ENCODE measurements around the gene NF2.
"Not testable (repeated sequence)": the region's sequence is repeated elsewhere in the genome, so short reads cannot be mapped to it uniquely, and the experiment has no call there.

The NF2 gene

DNA sequence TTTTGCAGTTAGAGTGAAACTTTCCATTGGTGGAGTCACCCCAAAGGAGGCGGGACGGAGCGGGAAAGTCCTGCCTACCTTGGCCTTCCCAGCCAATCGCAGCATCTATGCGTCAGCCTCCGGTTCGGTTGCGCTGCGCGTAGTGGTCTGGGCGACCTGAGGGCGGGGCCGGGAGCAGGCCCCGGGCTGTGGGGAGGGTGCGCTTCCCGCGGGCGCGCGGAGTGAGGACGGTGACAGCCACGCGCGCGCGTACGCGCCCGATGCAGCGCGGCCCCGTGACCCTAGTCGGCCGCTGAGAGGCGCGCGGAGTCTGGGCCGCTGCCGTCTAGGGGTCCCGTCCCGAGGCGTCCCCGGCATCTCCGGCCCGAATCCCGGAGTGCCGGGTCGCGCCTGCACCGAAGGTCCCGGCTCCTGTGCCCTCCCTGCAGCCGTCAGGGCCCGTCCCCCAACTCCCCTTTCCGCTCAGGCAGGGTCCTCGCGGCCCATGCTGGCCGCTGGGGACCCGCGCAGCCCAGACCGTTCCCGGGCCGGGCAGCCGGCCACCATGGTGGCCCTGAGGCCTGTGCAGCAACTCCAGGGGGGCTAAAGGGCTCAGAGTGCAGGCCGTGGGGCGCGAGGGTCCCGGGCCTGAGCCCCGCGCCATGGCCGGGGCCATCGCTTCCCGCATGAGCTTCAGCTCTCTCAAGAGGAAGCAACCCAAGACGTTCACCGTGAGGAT lies at the start of gene NF2:
TSS of gene NF2 (plus strand) at position 276 of the 718 bp plus-strand sequence. CDS start at position 642, 366 bp downstream.
- peak; percentile 98 to 100 (median 100) for DNase-seq
- intact Hi-C loops (cut with DNase I), result no loop called here

DNA sequence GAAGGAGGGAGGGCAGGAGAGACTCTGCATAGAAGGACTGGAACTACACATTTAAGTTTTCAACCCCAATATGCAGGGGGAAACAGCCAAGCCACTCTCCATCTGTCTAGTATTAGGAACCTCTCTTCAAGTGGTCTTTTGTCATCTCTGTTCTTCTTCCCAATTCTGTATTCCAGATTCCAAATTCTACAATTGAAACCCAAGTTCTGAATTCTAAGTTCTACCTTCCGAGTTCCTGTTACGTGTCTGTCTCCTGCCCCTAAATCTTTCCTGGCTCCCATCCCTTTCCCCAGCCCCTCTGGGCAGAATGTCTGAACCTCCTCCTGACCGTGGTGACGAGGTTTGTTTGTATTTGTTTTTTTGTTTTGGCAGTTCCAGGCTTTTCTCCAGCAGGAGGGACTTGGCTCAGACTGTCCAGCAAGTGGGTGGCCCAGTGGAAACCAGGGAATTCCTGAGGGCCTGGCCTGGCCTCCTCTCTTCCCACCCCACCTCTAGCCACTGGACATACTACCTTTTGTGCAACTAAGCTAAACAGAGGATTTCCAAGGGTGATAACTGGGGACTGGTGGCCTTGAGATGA lies 48.3 kb upstream of the NF2 start:
- peak in 3 of 10 donors; percentile 8 to 23 (median 14) for DNase-seq
- intact Hi-C loops (cut with DNase I), result no loop called here

DNA sequence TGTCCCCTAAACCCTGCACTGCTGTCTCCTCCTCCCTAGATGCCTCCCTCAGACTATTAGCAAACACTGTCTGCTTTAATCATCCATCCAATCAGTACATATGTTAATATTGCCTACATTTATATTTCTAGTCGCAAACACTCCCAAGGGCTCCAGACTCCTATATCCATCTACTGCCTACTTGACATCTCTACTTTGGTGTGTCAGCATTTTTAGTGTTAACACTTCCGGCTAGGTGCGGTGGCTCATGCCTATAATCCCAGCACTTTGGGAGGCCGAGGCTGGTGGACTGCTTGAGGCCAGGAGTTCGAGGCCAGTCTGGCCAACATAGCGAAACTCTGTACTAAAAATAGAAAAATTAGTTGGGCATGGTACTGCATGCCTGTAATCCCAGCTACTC lies 44.4 kb upstream of the NF2 start:
- intact Hi-C loops (cut with DNase I), result no loop called here
- peak in 1 of 10 donors; percentile 27 for DNase-seq

DNA sequence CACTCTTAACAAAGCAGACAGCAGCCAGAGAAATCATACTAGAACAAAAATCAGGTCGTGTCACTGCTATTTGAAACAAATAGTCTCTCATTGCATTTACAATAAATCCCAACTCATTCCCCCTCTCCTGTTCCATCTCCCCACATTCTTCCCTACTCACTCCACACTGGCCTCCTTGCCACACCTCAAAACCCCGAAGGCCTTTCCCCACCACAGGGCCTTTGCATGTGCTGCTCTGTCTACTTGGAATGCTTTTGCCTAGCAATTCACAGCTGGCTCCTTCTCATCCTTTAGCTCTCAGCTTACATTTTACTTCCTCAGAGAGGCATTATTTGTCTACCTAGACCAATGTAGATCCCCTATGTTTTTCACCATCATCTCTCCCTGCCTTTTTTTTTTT lies 43.6 kb upstream of the NF2 start:
- intact Hi-C loops (cut with DNase I), result no loop called here
- peak in 1 of 10 donors; percentile 30 for DNase-seq

DNA sequence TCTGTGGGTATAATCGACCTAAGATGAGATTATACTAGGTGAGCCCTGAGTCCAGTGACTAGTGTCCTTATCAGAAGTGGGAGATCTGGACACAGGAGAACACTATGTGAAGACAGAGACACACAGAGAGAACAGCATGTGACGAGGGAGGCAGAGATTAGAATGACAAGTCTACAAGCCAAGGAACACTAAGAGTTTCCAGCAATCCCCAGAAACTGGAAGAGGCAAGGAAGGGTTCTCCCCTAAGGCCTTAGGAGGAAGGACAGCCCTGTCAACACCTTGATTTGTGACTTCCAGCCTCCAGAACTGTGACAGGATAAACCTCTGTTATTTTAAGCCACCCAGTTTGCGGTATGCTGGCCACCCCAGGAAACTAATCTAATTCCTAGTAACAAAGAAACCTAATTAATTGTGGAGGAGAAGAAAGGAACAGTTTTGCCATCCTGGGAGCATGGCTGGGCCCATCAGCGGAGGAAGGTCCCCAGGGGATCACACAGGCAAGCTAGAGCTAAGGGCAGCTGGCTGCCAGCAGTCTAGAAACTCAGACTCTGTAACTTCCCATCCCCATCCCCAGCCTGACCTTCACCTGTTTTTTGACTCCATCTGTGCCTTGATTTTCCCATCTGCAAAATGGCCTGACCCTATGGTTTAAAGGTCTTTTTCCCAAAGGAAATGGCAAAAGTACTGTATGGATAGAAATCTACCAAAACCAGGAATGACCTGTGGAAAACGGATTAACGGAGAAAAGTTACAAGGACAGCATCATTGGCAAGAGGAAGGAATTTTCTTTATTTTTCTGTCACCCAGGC lies 39.6 kb upstream of the NF2 start:
- peak in 2 of 10 donors; percentile 5 to 52 for DNase-seq
- intact Hi-C loops (cut with DNase I), result no loop called here

DNA sequence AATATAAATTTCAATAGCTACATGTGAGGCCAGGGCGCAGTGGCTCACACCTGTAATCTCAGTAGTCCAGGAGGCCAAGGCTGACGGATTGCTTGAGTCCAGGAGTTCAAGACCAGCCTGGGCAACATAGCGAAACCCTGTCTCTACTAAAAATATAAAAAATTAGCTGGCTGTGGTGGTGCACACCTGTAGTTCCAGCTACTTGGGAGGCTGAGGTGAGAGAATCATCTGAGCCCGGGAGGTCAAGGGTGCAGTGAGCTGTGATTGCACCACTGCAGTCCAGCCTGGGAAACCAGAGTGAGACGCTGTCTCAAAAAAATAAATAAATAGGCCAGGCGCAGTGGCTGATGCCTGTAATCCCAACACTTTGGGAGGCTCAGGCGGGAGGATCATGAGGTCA lies 36.9 kb upstream of the NF2 start:
- peak in 1 of 10 donors; percentile 60 for DNase-seq
- intact Hi-C loops (cut with DNase I), result not testable (repeated sequence)

DNA sequence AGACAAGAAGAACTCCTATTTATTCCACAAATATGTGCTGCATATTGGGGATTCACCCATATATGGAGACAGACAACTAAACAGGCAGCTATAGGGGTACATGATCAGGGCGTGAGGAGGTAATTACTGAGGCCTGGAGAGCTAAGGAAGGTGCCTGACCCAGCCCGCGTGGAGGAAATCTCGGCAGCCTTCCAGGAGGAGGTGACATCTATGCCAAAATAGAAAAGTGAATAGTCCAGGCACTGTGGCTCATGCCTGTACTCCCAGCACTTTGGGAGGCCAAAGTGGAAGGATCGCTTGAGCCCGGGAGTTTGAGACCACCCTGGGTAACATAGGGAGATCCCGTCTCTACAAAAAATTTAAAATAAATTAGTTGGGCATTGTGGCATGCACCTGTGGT lies 36.1 kb upstream of the NF2 start:
- DNase-seq, result peak in 1 of 10 donors; percentile 27
- intact Hi-C loops (cut with DNase I), result no loop called here

DNA sequence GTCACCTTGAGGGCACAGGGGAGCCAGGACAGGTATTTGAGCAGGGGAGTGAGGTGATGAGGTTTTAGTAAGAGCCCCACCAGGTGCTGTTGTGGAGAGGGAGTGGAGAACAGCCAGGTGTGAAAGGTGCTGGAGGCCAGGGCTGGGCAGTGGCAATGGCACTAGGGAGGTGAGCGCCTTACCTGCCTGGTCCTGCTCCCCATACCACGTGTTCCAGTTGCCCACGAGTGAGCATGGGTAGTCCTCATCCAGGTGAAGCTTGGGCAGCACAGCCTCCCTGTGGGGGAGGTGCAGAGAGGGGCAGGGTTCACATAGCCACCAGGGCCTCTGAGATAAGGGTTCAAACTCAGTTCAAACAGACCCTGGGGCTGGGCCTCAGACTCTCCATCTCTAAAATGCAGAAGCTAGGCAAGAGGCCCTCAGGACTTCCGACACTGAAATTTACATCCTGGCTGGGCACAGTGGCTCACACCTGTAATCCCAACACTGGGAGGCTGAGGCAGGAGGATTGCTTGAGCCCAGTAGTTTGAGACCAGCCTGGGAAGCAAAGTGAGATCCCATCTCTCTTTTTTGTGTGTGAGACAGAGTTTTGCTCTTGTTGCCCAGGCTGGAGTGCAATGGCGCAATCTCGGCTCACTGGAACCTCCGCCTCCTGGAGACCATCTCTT lies 34.3 kb upstream of the NF2 start:
- intact Hi-C loops (cut with DNase I), result no loop called here
- peak in 1 of 10 donors; percentile 51 for DNase-seq

DNA sequence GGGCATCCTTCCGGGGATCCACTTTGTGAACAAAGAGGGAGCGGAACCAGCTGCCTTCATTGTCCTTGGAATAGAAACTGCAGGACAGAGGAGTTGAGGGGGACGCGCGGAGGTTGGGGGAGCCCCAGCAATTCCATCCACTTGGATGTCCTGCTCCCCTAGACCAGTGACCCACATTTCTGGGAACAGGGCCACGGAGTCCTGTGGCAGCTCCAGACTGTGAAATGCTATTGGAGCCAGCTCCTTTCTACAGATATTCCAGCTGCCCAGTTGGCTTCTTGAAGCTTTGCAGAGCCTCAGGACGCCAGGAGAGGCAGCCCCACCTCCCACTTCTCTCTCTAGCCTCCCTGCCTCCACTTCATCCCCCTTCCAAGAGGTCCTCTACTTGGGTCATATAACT lies 33.0 kb upstream of the NF2 start:
- DNase-seq, result peak in 4 of 10 donors; percentile 12 to 80 (median 24)
- intact Hi-C loops (cut with DNase I), result no loop called here

DNA sequence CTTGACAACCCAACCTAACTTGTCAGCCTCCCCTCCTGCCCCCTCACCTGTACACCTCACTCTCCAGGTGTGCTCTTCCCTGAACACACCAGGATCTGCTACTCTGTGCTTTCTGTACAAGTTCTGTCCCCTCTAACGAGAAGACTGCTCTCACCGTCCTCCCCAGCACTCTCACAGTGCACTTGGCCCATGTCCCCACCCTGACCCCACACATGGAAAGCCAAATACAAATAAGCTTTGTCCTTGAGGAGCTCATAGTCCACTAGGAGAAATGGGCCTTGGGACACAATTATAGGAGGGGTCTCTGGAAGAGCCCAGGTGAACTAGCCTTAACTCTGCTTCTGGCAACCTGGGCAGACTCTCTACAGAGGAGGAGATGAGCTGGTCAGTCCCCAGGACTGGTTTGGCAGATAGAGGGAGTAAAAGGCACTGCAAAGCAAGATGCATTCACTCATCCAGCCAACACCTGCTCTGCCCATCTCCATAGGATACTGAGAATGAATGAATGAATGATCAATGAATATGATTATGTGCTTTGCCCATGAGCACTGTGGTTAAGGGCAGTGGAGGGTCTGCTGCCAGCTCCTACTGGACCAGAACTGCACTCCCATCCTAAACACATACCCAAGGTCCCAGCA lies 32.4 kb upstream of the NF2 start:
- intact Hi-C loops (cut with DNase I), result no loop called here
- DNase-seq, result no peak

DNA sequence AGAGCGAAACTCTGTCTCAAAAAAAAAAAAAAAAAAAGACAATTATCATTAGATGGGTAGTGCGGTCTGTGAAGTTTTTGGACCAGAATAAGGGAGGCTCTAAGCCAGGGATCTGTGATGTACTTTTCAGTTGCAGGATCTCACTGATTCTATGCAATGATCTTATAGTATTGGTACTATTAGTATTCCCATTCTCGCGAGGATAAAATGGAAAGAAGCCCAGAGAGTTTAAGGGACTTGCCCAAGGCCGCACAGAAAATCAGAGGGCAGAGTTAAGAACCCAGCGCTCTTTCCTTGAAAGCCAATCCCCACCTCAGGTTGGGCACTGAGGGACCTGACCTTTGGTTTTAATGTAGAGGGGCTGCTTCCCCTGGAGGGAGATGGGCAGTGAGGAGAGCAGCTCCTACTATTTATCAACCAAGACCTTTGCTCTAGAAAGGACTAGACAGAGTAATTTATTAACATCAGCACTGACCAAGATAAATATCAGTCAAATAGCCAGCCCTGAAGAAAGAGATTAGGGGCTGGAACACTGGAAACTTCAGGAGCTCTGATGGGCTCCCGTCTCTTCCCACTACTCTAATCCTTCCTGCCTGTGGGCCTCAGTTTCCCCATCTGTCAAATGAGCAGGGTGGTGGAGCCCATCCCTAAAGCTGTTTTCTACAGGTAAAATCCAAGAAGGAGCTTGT lies 28.5 kb upstream of the NF2 start:
- no peak for DNase-seq
- intact Hi-C loops (cut with DNase I), result no loop called here

DNA sequence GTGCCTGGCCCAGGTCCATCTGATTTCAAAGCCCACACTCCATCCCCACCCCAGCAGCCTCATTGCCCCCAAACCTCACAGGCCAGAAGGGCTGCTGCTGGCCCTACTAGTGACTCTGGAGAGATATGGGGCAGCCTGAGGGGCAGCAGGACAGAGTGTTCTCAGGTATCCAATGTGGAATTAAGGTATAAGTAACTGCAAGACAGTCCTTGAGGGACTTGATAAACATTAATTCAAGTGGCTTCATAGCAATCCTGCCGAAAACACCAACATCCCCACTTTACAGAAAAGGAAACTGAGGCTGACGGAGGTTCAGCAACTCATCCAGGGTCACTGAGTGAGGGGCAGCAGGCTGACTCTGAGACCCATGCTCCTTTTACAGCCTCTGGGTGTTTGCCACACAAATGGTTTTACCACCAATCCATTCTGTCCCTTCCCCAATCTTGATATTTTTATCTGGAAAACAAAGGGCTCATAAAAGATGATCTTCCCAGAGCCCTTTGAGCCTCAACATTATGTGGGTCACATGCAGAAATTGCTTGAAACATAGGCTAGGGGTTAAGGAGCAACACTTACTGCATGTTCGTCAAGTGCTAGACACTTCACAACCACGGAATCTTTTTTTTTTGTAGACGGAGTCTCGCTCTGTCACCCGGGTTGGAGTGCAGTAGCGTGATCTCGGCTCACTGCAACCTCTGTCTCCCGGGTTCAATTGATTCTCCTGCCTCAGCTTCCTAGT lies 24.8 kb upstream of the NF2 start:
- DNase-seq, result no peak
- intact Hi-C loops (cut with DNase I), result no loop called here

DNA sequence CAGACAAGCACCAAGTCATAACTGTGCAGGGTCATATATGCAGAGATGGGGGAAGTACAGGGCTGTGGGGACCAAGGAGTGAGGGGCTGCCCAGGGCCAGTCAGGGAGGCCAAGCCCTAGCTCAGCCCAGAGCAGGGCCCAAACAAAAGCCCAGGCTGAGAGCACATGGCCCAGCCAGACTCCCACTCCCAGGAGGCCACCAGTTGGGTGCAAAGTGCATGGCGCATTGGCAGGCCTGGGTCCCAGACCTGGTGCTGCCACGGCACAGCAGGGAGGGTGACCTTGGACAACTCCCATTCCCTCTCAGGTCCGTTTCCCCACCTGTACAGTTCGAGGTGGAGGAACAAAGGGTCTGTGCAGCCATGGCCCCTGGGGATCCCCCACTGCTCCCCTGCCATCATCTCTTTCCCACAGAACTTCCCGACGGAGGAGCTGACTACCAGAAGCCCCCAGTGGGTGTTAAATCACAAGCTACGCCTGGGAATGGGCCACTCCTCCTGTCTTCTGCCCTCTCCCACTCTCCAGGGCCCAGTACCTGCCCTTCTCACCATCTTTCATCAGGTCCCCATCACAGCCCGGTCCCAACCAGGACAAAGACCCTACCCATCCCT lies 23.1 kb upstream of the NF2 start:
- no peak for DNase-seq
- intact Hi-C loops (cut with DNase I), result no loop called here

DNA sequence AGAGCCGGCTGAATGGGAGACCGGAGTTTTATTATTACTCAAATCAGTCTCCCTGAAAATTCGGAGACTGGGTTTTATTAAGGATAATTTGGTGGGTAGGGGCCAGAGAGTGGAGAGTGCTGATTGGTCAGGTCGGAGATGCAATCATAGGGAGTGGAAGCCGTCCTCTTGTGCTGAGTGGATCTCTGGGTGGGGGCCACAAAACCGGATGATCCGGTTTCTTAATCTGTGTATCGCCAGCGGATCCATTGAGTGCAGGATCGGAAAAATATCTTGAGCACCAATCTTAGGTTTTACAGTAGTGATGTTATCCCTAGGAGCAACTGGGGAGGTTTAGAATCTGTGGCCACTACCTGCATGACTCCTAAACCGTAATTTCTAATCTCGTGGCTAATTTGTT lies 21.6 kb upstream of the NF2 start:
- no peak for DNase-seq
- intact Hi-C loops (cut with DNase I), result no loop called here

DNA sequence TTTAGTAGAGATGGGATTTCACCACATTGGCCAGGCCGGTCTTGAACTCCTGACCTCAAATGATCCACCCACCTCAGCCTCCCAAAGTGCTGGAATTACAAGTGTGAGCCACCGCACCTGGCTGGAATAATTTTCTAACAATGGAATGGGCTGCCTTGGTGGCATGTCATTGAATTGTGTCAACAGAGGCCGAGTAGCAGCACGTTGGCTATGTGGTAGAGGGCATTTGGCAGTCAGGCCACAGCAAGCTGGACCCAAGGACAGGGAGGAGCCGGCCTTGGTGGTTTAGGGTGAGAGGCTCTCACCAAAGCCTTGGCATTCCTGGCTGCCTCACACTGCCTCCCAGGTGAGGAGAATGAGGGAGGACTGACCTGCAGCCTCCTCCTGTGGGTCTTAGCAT lies 18.5 kb upstream of the NF2 start:
- intact Hi-C loops (cut with DNase I), result no loop called here
- no peak for DNase-seq

DNA sequence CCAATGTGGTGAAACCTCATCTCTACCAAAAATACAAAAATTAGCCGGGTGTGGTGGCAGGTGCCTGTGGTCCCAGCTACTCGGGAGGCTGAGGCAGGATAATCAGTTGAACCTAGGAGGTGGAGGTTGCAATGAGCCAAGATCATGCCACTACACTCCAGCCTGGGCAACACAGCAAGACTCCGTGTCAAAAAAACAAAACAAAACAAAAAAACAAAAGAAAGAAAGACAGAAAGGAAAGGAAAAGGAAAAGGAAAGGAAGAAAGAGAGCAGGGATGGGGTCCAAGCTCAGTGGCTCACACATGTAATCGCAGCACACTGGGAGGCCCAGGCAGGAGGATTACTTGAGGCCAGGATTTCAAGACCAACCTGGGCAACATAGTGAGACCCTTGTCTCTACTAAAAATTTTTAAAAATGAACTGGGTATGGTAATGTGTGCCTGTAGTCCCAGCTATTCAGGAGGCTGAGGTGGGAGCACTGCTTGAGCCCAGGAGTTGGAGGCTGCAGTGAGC lies 17.2 kb upstream of the NF2 start:
- peak in 1 of 10 donors; percentile 18 for DNase-seq
- intact Hi-C loops (cut with DNase I), result not testable (repeated sequence)

DNA sequence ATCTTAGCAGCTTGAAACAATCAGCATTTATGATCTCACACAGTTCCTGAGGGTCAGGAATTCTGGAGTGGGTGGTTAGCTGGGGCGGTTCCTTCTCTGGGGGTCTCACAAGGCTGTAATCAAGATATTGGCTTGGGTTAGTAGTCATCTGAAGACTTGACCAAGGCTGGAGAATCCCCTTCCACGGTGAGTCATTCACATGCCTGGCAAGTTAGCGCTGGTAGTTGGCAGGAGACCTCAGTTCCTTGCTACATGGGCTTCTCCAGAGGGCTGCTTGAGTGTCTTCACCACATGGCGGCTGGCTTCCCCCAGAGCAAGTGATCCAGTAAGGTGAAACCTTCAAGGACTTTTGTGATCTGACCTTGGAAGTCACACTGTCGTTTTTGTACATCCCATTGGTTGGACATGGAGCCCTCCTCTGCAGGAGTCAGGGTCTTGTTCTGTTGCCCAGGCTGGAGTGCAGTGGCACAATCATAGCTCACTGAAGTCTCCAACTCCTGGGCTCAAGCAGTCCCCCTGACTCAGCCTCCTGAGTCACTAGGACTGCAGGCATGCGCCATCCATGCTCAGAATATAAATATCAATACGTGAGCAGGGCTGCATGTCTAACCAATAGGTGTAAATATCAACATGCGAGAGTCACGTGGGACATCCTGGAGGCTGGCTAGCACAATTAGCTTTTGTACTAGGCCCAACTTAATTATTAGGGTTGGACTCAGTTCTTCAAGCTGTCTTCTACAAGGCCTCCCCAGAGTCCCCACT lies 15.3 kb upstream of the NF2 start:
- DNase-seq, result peak in 1 of 10 donors; percentile 61
- intact Hi-C loops (cut with DNase I), result no loop called here

DNA sequence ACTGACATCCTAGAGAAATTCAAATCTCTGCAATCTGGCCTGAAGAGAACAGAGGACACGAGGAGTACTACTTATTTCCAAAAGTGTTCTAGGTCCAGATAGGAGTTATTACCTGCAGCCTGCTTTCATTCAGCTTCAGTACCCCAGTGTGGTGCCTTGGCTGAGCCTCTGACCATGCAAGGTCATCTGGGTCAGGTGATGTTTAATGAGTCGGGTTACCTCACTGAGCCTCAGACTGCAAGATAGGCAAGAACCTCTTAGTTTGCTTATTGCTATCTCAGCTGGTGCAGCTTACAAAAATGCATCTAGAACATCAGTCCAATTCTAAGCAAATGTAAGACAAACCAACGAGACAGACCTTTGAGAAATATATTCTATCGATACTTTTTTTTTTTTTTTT lies 9.5 kb upstream of the NF2 start:
- DNase-seq, result peak in 1 of 10 donors; percentile 32
- intact Hi-C loops (cut with DNase I), result no loop called here

Data from posterior cingulate gyrus (tissue), 11 donors.